Measurements from ENCODE around the gene FCSK. TPM values are rescaled to one million over a fixed set of nuclear protein-coding genes. Genes with fewer than 3 reads are reported as not detected.

Gene FCSK
- total and polyA plus RNA-seq, 2 of the 13 experiments (the other 11 are each of a cell fraction or from before 2014, with no cell fraction given) = 9.1 to 19.2 TPM

GRCh38 chr16:70437582-70438557 is 16.5 kb upstream of the FCSK start (continued):
- TF ChIP-seq HOXA7 (CRISPR knock-in tag; IDR thresholded peaks at IDR 0.05) = no peak
- TF ChIP-seq ZNF44 (CRISPR knock-in tag; IDR thresholded peaks at IDR 0.05) = 0 out of 2 replicates have a peak, but pooled peaks have one; percentile 37
- peak; percentile 52; the same call in 1 of the 2 replicates for TF ChIP-seq ZNF512B (CRISPR knock-in tag; IDR thresholded peaks at IDR 0.05; ENCODE audit: borderline replicate concordance)
- TF ChIP-seq ESRRA (CRISPR knock-in tag; IDR thresholded peaks at IDR 0.05; ENCODE audit: low read depth) = no peak
- TF ChIP-seq HMG20B (CRISPR knock-in tag; conservative IDR thresholded peaks at IDR 0.05) = no peak
- no peak for TF ChIP-seq ZUFSP (CRISPR knock-in tag; IDR thresholded peaks at IDR 0.05; ENCODE audit: borderline replicate concordance)
- TF ChIP-seq ZBTB42 (CRISPR knock-in tag; IDR thresholded peaks at IDR 0.05) = no peak
- peak; percentile 44; the same call in 1 of the 2 replicates for TF ChIP-seq MEIS2 (CRISPR knock-in tag; IDR thresholded peaks at IDR 0.05)
- TF ChIP-seq ZNF431 (CRISPR knock-in tag; IDR thresholded peaks at IDR 0.05; ENCODE audit: borderline replicate concordance, low read depth) = no peak
- no peak for TF ChIP-seq IRF1 (CRISPR knock-in tag; IDR thresholded peaks at IDR 0.05; ENCODE audit: low read depth)
- TF ChIP-seq MTF2 (CRISPR knock-in tag; IDR thresholded peaks at IDR 0.05; ENCODE audit: borderline replicate concordance) = no peak
- no peak for TF ChIP-seq DDIT3 (CRISPR knock-in tag; IDR thresholded peaks at IDR 0.05)
- TF ChIP-seq HNF4G (IDR thresholded peaks at IDR 0.05; ENCODE audit: borderline replicate concordance, low read depth, low read length) = no peak
- TF ChIP-seq HNF4G (CRISPR knock-in tag; IDR thresholded peaks at IDR 0.05; ENCODE audit: borderline replicate concordance, low read depth) = no peak
- no peak; the same call in 1 of the 2 replicates for TF ChIP-seq BCL3 (CRISPR knock-in tag; IDR thresholded peaks at IDR 0.05)
- TF ChIP-seq ZNF891 (CRISPR knock-in tag; IDR thresholded peaks at IDR 0.05) = 0 out of 2 replicates have a peak, but pooled peaks have one; percentile 9
- TF ChIP-seq ZNF570 (CRISPR knock-in tag; IDR thresholded peaks at IDR 0.05; ENCODE audit: borderline replicate concordance) = no peak
- TF ChIP-seq XBP1 (CRISPR knock-in tag; IDR thresholded peaks at IDR 0.05) = no peak
- no peak for TF ChIP-seq ZNF24 (IDR thresholded peaks at IDR 0.05)
- TF ChIP-seq ZNF317 (CRISPR knock-in tag; IDR thresholded peaks at IDR 0.05) = no peak
- TF ChIP-seq FOXK2 (IDR thresholded peaks at IDR 0.05) = no peak
- TF ChIP-seq NFYB (CRISPR knock-in tag; IDR thresholded peaks at IDR 0.05) = no peak

Measured in HepG2 (cell line).